ENCODE results near the gene LSAMP. TPM values are rescaled to one million over a fixed set of nuclear protein-coding genes. Genes with fewer than 3 reads are reported as not detected.

LSAMP gene
- total and polyA plus RNA-seq, 2 experiments from 2014 or later, result 2.0 to 2.9 TPM

DNA sequence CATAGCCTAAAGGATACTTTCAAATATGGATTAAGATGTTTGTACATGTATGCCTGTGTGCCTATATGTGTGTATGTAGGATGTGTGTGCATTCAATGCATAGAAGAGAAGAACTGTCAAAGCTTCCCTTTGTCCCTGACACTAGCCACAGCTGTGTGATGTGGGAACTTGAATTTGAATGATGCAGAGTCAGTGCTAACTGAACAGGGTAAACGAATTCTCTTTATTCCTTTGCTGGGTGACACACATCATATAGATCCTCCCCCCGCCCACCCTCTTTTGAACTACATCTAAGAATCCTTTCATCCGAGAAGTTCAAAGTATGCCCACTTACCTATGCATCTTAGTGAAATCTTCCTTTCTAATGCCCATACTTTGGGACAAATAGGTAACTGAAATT, 593.7 kb downstream of the LSAMP start:
- no peak overlapping the region for H3K4me3 Mint-ChIP-seq
- peaks cover 2% of the 10 kb centered on the region for H3K27me3 Mint-ChIP-seq (ENCODE audit: insufficient read depth, low read depth, poor library complexity)
- H4K20me1 ChIP-seq (replicated peaks; ENCODE audit: insufficient read depth), result no peaks in the 10 kb centered on the region
- H2AFZ ChIP-seq, result no peak overlapping the region
- no peaks in the 10 kb centered on the region for H3K9me3 Mint-ChIP-seq
- ATAC-seq (no peak), DNase-seq (ENCODE audit: low spot score) (no peak)
- peaks cover 12% of the 10 kb centered on the region for H3K4me1 ChIP-seq (ENCODE audit: insufficient read depth)
- no peaks in the 10 kb centered on the region for H3K36me3 Mint-ChIP-seq (ENCODE audit: low read depth)
- H3K36me3 ChIP-seq (ENCODE audit: insufficient read depth), result no peaks in the 10 kb centered on the region
- no peaks in the 10 kb centered on the region for H3K27me3 ChIP-seq (ENCODE audit: insufficient read depth)
- H3F3A ChIP-seq (replicated peaks; ENCODE audit: low read depth), result no peaks in the 10 kb centered on the region
- no peaks in the 10 kb centered on the region for H3K79me2 ChIP-seq (replicated peaks; ENCODE audit: insufficient read depth)
- no peak overlapping the region for H3K4me3 ChIP-seq
- TF ChIP-seq EZH2 (IDR thresholded peaks at IDR 0.05; ENCODE audit: low read depth, unreplicated experiment) (no peak), ZNF331 (CRISPR knock-in tag; IDR thresholded peaks at IDR 0.05; ENCODE audit: low read depth) (no peak), CREB1 (CRISPR knock-in tag; IDR thresholded peaks at IDR 0.05; ENCODE audit: low read depth) (no peak), JUNB (IDR thresholded peaks at IDR 0.05; ENCODE audit: unreplicated experiment) (no peak), EZH2phosphoT487 (IDR thresholded peaks at IDR 0.05; ENCODE audit: unreplicated experiment) (no peak), STAT1 (IDR thresholded peaks at IDR 0.05; ENCODE audit: unreplicated experiment) (no peak), ZNF114 (CRISPR knock-in tag; IDR thresholded peaks at IDR 0.05) (no peak), POLR2AphosphoS5 (IDR thresholded peaks at IDR 0.05; ENCODE audit: low read depth) (no peak), NANOG (IDR thresholded peaks at IDR 0.05; ENCODE audit: borderline replicate concordance) (no peak)
- TF ChIP-seq, protein P1, sequence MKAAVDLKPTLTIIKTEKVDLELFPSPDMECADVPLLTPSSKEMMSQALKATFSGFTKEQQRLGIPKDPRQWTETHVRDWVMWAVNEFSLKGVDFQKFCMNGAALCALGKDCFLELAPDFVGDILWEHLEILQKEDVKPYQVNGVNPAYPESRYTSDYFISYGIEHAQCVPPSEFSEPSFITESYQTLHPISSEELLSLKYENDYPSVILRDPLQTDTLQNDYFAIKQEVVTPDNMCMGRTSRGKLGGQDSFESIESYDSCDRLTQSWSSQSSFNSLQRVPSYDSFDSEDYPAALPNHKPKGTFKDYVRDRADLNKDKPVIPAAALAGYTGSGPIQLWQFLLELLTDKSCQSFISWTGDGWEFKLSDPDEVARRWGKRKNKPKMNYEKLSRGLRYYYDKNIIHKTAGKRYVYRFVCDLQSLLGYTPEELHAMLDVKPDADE (IDR thresholded peaks at IDR 0.05), result no peak
- TF ChIP-seq, protein P2, sequence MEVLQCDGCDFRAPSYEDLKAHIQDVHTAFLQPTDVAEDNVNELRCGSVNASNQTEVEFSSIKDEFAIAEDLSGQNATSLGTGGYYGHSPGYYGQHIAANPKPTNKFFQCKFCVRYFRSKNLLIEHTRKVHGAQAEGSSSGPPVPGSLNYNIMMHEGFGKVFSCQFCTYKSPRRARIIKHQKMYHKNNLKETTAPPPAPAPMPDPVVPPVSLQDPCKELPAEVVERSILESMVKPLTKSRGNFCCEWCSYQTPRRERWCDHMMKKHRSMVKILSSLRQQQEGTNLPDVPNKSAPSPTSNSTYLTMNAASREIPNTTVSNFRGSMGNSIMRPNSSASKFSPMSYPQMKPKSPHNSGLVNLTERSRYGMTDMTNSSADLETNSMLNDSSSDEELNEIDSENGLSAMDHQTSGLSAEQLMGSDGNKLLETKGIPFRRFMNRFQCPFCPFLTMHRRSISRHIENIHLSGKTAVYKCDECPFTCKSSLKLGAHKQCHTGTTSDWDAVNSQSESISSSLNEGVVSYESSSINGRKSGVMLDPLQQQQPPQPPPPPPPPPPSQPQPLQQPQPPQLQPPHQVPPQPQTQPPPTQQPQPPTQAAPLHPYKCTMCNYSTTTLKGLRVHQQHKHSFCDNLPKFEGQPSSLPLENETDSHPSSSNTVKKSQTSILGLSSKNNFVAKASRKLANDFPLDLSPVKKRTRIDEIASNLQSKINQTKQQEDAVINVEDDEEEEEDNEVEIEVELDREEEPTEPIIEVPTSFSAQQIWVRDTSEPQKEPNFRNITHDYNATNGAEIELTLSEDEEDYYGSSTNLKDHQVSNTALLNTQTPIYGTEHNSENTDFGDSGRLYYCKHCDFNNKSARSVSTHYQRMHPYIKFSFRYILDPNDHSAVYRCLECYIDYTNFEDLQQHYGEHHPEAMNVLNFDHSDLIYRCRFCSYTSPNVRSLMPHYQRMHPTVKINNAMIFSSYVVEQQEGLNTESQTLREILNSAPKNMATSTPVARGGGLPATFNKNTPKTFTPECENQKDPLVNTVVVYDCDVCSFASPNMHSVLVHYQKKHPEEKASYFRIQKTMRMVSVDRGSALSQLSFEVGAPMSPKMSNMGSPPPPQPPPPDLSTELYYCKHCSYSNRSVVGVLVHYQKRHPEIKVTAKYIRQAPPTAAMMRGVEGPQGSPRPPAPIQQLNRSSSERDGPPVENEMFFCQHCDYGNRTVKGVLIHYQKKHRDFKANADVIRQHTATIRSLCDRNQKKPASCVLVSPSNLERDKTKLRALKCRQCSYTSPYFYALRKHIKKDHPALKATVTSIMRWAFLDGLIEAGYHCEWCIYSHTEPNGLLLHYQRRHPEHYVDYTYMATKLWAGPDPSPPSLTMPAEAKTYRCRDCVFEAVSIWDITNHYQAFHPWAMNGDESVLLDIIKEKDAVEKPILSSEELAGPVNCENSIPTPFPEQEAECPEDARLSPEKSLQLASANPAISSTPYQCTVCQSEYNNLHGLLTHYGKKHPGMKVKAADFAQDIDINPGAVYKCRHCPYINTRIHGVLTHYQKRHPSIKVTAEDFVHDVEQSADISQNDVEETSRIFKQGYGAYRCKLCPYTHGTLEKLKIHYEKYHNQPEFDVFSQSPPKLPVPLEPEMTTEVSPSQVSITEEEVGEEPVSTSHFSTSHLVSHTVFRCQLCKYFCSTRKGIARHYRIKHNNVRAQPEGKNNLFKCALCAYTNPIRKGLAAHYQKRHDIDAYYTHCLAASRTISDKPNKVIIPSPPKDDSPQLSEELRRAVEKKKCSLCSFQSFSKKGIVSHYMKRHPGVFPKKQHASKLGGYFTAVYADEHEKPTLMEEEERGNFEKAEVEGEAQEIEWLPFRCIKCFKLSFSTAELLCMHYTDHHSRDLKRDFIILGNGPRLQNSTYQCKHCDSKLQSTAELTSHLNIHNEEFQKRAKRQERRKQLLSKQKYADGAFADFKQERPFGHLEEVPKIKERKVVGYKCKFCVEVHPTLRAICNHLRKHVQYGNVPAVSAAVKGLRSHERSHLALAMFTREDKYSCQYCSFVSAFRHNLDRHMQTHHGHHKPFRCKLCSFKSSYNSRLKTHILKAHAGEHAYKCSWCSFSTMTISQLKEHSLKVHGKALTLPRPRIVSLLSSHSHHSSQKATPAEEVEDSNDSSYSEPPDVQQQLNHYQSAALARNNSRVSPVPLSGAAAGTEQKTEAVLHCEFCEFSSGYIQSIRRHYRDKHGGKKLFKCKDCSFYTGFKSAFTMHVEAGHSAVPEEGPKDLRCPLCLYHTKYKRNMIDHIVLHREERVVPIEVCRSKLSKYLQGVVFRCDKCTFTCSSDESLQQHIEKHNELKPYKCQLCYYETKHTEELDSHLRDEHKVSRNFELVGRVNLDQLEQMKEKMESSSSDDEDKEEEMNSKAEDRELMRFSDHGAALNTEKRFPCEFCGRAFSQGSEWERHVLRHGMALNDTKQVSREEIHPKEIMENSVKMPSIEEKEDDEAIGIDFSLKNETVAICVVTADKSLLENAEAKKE (CRISPR knock-in tag; IDR thresholded peaks at IDR 0.05), result no peak
- TF ChIP-seq, protein P3, sequence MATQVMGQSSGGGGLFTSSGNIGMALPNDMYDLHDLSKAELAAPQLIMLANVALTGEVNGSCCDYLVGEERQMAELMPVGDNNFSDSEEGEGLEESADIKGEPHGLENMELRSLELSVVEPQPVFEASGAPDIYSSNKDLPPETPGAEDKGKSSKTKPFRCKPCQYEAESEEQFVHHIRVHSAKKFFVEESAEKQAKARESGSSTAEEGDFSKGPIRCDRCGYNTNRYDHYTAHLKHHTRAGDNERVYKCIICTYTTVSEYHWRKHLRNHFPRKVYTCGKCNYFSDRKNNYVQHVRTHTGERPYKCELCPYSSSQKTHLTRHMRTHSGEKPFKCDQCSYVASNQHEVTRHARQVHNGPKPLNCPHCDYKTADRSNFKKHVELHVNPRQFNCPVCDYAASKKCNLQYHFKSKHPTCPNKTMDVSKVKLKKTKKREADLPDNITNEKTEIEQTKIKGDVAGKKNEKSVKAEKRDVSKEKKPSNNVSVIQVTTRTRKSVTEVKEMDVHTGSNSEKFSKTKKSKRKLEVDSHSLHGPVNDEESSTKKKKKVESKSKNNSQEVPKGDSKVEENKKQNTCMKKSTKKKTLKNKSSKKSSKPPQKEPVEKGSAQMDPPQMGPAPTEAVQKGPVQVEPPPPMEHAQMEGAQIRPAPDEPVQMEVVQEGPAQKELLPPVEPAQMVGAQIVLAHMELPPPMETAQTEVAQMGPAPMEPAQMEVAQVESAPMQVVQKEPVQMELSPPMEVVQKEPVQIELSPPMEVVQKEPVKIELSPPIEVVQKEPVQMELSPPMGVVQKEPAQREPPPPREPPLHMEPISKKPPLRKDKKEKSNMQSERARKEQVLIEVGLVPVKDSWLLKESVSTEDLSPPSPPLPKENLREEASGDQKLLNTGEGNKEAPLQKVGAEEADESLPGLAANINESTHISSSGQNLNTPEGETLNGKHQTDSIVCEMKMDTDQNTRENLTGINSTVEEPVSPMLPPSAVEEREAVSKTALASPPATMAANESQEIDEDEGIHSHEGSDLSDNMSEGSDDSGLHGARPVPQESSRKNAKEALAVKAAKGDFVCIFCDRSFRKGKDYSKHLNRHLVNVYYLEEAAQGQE (IDR thresholded peaks at IDR 0.05; ENCODE audit: unreplicated experiment), result no peak
- TF ChIP-seq, protein P4, sequence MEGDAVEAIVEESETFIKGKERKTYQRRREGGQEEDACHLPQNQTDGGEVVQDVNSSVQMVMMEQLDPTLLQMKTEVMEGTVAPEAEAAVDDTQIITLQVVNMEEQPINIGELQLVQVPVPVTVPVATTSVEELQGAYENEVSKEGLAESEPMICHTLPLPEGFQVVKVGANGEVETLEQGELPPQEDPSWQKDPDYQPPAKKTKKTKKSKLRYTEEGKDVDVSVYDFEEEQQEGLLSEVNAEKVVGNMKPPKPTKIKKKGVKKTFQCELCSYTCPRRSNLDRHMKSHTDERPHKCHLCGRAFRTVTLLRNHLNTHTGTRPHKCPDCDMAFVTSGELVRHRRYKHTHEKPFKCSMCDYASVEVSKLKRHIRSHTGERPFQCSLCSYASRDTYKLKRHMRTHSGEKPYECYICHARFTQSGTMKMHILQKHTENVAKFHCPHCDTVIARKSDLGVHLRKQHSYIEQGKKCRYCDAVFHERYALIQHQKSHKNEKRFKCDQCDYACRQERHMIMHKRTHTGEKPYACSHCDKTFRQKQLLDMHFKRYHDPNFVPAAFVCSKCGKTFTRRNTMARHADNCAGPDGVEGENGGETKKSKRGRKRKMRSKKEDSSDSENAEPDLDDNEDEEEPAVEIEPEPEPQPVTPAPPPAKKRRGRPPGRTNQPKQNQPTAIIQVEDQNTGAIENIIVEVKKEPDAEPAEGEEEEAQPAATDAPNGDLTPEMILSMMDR (conservative IDR thresholded peaks at IDR 0.05; ENCODE audit: low read depth in 2 of 2), result no peak
- no peak overlapping the region for H3K27ac Mint-ChIP-seq
- H3K9me2 ChIP-seq (ENCODE audit: insufficient read depth), result no peaks in the 10 kb centered on the region; the same call in 1 of the 2 replicates
- H3K27ac ChIP-seq (ENCODE audit: low read depth), result no peak overlapping the region
- peaks cover 6% of the 10 kb centered on the region for H3K4me1 Mint-ChIP-seq
- no peak overlapping the region for H3K4me2 ChIP-seq
